Fibroblast of villous mesenchyme (primary cell): ENCODE measurements around the gene LYG2. TPM values are rescaled to one million over a fixed set of nuclear protein-coding genes. Genes with fewer than 3 reads are reported as not detected.
"Not testable (repeated sequence)": the region's sequence is repeated elsewhere in the genome, so short reads cannot be mapped to it uniquely, and the experiment has no call there.

ENCODE experiments used
- DNase-seq: peaks from one replicate; pipeline ENCODE4 v3.0.0-alpha.2; 2010; ENCODE audit warnings: low read depth
- H3K4me3 ChIP-seq: 2 replicates; pipeline ENCODE4 v1.5.1; 2011; ENCODE audit warnings: low read depth, mild to moderate bottlenecking, low read length
- CTCF ChIP-seq: IDR thresholded peaks from 2 replicates; pipeline ENCODE4 v1.5.1; 2012; ENCODE audit warnings: low read depth, mild to moderate bottlenecking, low read length; ENCODE audit not compliant: insufficient read depth
- small RNA-seq: library from RNA; depleted of rRNA; stranded (forward); fragments of <200 nt; gene quantifications from one replicate; pipeline ENCODE3, GENCODE V24; 2012
- total RNA-seq: library from RNA; depleted of rRNA; stranded (reverse); fragments of >200 nt; gene quantifications from 2 replicates; pipeline ENCODE4 v1.2.3, GENCODE V29; 2012

Gene LYG2
- total RNA-seq, 1 donor, result not detected

GRCh38 chr2:99205491-99205890 is 50.0 kb downstream of the LYG2 start:
- no peak for TF ChIP-seq CTCF
- no peak for DNase-seq
- H3K4me3 ChIP-seq, result no peak overlapping the region

GRCh38 chr2:99201959-99202678 is 53.3 kb downstream of the LYG2 start:
- TF ChIP-seq CTCF, result no peak
- no peak overlapping the region for H3K4me3 ChIP-seq
- no peak for DNase-seq

DNA sequence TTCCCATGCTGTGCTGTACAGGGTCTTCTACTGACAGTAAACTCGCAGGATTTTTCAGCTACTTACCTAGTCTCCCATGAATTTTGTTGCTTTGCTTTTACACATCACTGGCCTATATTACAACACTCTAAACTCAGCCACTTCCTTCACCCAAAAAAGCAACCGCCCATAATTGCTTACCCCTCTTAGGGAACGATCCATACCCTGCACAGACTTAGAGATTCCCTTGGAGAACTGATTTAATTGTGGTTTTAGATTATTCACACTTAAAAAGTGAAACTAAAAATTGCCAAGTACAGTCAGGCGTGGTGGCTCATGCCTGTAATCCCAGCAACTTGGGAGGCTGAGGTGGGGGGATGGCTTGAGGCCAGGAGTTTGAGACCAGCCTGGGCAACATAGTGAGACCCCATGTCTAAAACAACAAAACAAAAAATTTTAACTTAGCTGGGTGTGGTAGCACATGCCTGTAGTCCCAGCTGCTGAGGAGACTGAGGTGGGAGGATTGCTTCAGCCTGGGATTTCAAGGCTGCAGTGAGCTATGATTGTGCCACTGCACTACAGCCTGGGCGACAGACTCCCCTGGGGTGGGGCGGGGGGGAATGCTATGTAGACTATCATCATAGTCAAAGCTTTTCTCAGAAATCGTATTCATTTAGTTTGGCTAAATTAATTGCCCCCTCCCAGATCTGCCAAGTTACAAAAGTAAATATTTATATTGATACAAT is 55.2 kb downstream of the LYG2 start:
- no peak overlapping the region for H3K4me3 ChIP-seq
- TF ChIP-seq CTCF, result no peak
- DNase-seq, result no peak

DNA sequence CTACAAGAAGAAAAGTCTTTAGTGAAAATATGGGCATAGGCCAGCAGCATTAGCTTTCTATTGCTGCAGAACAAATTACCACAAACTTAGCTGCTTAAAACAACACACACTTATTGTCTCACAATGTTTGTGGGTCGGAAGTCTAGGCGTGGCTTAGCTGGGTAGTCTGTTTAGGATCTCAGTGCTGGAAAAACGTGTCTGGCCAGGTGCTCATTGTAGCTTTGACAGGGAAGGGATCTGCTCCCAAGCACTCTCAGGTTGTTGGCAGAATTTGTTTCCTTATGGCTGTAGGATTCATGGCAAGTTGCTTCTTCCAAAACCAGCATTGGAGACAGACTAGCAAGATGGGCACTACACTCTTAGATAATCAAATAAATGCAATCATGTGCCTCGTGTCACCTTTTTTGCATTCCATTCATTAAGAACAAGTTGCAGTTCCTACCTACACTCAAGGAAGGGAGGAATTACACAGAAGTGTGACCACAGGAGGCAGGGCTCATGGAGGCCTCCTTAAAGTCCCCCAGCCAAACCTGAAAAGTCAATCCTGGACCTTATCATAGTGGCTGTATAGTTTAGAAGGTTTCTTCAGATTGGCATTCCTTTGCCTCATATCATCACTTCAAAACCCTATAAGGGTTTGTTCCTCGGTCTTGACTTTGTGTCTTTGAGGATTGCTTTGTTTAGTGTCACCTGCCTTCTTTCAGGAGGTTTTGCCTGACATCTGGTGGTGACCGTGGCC is 57.2 kb downstream of the LYG2 start:
- TF ChIP-seq CTCF, result no peak
- H3K4me3 ChIP-seq, result no peak overlapping the region
- no peak for DNase-seq

- H3K4me3 ChIP-seq, DNase-seq: not testable (repeated sequence)
These were observed 63.1 kb downstream of the LYG2 start for GRCh38 chr2:99192364-99192763.

Small RNA genes lying within 50 kb of the gene (small RNA-seq; reads per million reads assigned to genes)
- not detected for gene AC092587.1

Other genes with a start within 250 kb of the LYG2 start
- gene C2orf15, start 114.0 kb downstream of the LYG2 start, total RNA-seq, result not detected in 2 replicates
- 1.9 and 3.0 TPM in 2 replicates for gene TSGA10, start 100.7 kb downstream of the LYG2 start, total RNA-seq
- 2.3 and 6.5 TPM in 2 replicates for gene LIPT1, start 100.7 kb downstream of the LYG2 start, total RNA-seq
- 19.0 and 23.3 TPM in 2 replicates for gene MITD1, start 74.6 kb downstream of the LYG2 start, total RNA-seq
- gene MRPL30, start 74.5 kb downstream of the LYG2 start, total RNA-seq, result 31.2 and 40.6 TPM in 2 replicates
- gene LYG1, start 45.5 kb upstream of the LYG2 start, total RNA-seq, result 0.32 and 0.43 TPM in 2 replicates
- 86.3 and 115 TPM in 2 replicates for gene TXNDC9, start 80.7 kb upstream of the LYG2 start, total RNA-seq
- gene EIF5B, start 81.7 kb upstream of the LYG2 start, total RNA-seq, result 15.8 and 19.0 TPM in 2 replicates
- gene REV1, start 234.4 kb upstream of the LYG2 start, total RNA-seq, result 40.6 and 44.0 TPM in 2 replicates